Fibroblast of mammary gland (primary cell): Measurements from ENCODE around the gene TMEM271.
"Not testable (repeated sequence)": the region's sequence is repeated elsewhere in the genome, so short reads cannot be mapped to it uniquely, and the experiment has no call there.

ENCODE experiments used
- DNase-seq: peaks from one replicate; pipeline ENCODE4 v3.0.0-alpha.2; 2010; ENCODE audit warnings: low read depth
- H3K4me3 ChIP-seq: 2 replicates; pipeline ENCODE4 v1.5.1; 2011; ENCODE audit warnings: low read depth, mild to moderate bottlenecking, low read length, moderate library complexity; ENCODE audit not compliant: control insufficient read depth
- CTCF ChIP-seq: conservative IDR thresholded peaks from 2 replicates; pipeline ENCODE4 v1.5.1; 2011; ENCODE audit warnings: low read depth, low read length, inconsistent platforms; ENCODE audit not compliant: control insufficient read depth, insufficient read depth

The TMEM271 gene

GRCh38 chr4:600166-600565 lies 24.1 kb upstream of the TMEM271 start:
- DNase-seq = no peak
- TF ChIP-seq CTCF = no peak

DNA sequence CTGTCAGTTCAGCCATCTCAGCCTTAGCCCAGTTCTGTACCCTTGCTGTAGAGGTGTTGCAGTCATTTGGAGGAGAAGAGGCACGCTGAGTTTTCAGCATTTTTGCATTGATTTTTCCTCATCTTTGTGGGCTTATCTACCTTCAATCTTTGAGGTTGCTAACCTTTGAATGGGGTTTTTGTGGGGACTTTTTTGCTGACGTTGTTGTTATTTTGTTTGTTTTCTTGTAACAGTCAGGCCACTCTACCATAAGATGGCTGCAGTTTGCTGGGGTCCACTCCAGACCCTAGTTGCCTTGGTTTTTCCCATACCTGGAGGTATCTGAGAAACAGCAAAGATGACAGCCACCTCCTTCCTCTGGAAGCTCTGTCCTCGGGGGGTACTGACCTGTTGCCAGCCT lies 22.8 kb upstream of the TMEM271 start:
- no peak overlapping the region for H3K4me3 ChIP-seq
- no peak for DNase-seq
- TF ChIP-seq CTCF = no peak

More at GRCh38 chr4:600166-600565, 24.1 kb upstream of the TMEM271 start:
- no peak overlapping the region for H3K4me3 ChIP-seq

DNA sequence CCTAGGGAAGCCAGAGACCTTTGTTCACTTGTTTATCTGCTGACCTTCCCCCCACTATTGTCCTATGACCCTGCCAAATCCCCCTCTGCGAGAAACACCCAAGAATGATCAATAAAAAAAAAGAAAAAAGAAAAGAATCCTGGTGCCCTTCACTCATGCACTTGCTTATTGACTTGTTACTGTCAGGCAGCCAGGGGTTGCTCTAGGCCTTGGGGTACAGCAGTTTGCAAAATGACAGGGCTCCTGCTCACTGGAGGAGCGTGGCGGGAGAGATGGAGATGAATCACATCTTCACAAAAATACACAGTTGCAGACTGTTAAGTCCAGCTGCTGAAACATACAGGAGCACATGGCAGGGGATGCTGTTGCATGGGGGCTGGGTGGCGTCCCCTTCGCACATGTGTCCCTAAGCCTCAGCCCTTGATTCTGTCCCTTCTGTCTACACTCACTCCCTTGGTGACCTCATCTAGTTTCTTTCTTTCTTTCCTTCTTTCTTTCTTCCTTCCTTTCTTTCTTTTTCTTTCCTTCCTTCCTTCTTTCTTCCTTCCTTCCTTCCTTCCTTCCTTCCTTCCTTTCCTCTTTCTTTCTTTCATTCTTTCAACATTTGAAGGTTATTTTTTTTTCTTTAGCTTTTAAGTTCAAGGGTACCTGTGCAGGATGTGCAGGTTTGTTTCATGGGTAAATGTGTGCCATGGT lies 16.9 kb upstream of the TMEM271 start:
- no peak overlapping the region for H3K4me3 ChIP-seq
- no peak for TF ChIP-seq CTCF
- DNase-seq = no peak

GRCh38 chr4:592178-592577 lies 16.1 kb upstream of the TMEM271 start:
- not testable (repeated sequence) for H3K4me3 ChIP-seq, DNase-seq

GRCh38 chr4:590313-590841 lies 14.3 kb upstream of the TMEM271 start:
- no peak for DNase-seq

GRCh38 chr4:589219-589963 lies 13.3 kb upstream of the TMEM271 start:
- no peak for TF ChIP-seq CTCF
- DNase-seq = no peak
- H3K4me3 ChIP-seq = no peak overlapping the region

More at GRCh38 chr4:590313-590841, 14.3 kb upstream of the TMEM271 start:
- no peak for TF ChIP-seq CTCF
- H3K4me3 ChIP-seq = no peak overlapping the region

GRCh38 chr4:588351-588849 lies 12.3 kb upstream of the TMEM271 start:
- DNase-seq = no peak
- TF ChIP-seq CTCF = no peak
- no peak overlapping the region for H3K4me3 ChIP-seq
